ENCODE data around the gene MLLT10.

- no peak for TF ChIP-seq POLR2AphosphoS5 (IDR thresholded peaks at IDR 0.05; ENCODE audit: borderline replicate concordance, low read depth, low read length)
- TF ChIP-seq EZH2 (IDR thresholded peaks at IDR 0.05), result no peak
- TF ChIP-seq FOXP2 (optimal IDR thresholded peaks at IDR 0.05; ENCODE audit: control extremely low read depth, extremely low read length, insufficient read depth), result no peak
Measured at GRCh38 chr10:21673668-21674067, 139.6 kb downstream of the MLLT10 start.
